ENCODE data around the gene POTEI. TPM values are rescaled to one million over a fixed set of nuclear protein-coding genes. Genes with fewer than 3 reads are reported as not detected.
"Not testable (repeated sequence)": the region's sequence is repeated elsewhere in the genome, so short reads cannot be mapped to it uniquely, and the experiment has no call there.

Gene POTEI
- total RNA-seq, 2 experiments from 2014 or later = not detected

- CTCF ChIA-PET, POLR2A ChIA-PET: not testable (repeated sequence)
Observed at GRCh38 chr2:130491073-130491472, 18.1 kb downstream of the POTEI start.

- CTCF ChIA-PET, POLR2A ChIA-PET: not testable (repeated sequence)
Observed at GRCh38 chr2:130455413-130455812, 53.7 kb downstream of the POTEI start.

GRCh38 chr2:130454712-130455083 lies 54.4 kb downstream of the POTEI start:
- CTCF ChIA-PET, POLR2A ChIA-PET: not testable (repeated sequence)

GRCh38 chr2:130453955-130454711 lies 55.0 kb downstream of the POTEI start:
- CTCF ChIA-PET, POLR2A ChIA-PET: not testable (repeated sequence)

- POLR2A ChIA-PET, CTCF ChIA-PET: not testable (repeated sequence)
Observed at GRCh38 chr2:130452897-130453296, 56.2 kb downstream of the POTEI start.

DNA sequence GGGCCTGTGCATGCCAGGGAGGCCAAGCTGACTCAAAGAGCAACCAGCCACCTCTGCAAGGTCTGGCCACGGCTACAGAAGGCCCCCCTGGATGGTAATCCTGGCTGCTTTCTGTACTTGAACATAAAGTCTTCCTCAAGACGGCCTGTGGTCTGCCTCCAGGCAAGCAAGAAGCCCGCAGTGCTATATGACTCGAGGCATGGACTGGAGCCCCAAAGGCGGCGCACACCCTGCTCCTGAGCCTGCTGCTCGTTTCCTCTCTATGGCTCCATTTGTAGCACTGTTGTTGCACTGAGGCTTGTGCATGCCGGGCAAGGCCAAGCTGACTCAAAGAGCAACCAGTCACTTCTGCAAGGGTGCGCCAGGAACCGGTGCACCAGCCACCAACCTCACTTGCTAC lies 57.3 kb downstream of the POTEI start:
- POLR2A ChIA-PET, CTCF ChIA-PET: not testable (repeated sequence)

- CTCF ChIA-PET, POLR2A ChIA-PET: not testable (repeated sequence)
Observed at GRCh38 chr2:130451278-130451677, 57.9 kb downstream of the POTEI start.

DNA sequence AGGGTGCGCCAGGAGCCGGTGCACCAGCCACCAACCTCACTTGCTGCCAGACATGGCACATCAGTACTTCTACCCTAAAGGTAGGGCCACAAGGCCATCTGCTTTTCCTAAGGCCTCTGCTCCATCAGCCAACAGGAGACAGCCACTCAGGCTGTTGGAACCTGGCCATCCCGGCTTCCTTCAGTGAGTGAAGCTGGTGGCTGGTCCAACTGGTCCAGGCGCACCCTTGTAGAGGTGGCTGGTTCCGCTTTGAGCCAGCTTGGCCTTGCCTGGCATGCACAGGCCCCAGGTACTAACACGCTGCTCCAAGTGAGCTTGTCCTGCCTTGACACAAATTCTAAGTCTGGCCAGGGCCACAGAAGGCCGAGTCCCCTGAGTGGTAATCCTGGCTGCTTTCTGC lies 58.8 kb downstream of the POTEI start:
- CTCF ChIA-PET, POLR2A ChIA-PET: not testable (repeated sequence)

DNA sequence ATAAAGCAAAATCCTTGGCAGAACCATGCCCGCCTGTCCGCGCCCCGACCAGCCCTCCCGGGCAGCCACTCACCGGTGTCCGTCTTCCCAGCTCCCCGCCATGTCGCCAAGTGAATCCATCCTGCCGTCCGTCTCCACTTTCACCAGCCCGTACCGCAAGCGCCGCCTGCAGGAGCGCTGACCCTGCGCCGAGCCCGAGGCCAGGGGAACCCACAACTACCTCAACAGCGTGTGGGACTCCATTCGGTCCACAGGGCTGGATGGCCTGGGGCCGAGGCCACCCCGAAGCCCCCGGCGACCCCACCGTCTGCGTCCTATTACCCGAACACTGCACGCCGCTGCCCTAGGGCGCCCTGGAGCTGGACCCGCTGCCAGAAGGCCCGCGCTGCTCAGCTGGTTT lies 81.5 kb downstream of the POTEI start:
- POLR2A ChIA-PET = not testable (repeated sequence)

DNA sequence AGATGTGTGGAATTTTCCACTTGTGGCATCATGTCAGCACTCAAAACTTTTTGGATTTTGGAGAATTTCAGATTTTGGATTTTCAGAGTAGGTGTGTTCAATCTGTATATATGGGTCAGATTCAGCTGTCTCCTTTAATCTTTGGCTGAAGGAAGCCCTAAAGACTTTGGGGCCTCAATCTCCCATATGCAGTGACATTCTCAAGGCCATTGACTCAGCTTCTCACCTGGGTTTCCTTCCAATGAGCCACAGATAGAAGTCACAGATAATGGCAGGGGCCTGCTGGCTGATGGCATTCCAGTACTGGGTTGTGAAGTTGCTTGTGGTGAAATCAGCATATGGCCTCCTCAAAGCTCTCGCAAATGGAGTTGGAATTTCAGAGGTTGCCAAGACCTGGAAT lies 90.3 kb downstream of the POTEI start:
- CTCF ChIA-PET = not testable (repeated sequence)

More for the DNA sequence above, 81.5 kb downstream of the POTEI start:
- CTCF ChIA-PET = not testable (repeated sequence)

DNA sequence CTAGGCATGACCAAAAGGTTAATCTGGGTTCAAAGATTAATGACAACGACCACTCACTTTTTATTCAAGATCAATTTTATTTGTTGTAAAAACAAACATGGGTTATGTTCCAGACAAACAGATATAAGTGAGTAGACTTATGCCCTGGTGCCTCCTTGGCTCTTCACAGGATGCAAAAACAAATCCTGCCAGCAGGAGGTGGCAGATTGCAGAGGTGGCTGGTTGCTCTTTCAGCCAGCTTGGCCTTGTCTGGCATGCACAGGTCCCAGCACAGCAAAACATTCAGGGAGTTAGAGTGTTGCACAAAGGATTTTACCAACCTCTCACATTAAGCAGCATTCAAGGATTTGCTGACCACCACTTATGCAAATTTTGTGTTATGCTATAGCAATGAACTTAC lies 92.4 kb downstream of the POTEI start:
- CTCF ChIA-PET, POLR2A ChIA-PET: not testable (repeated sequence)

More for the DNA sequence above, 90.3 kb downstream of the POTEI start:
- POLR2A ChIA-PET = not testable (repeated sequence)

Other genes with a start within 250 kb of the POTEI start
- gene IMP4, start 166.4 kb downstream of the POTEI start, total RNA-seq = 100 to 1,000 TPM; 238 to 240 TPM
- 10 to 100 TPM; 51.8 to 54.3 TPM for gene PTPN18, start 153.3 kb downstream of the POTEI start, total RNA-seq
- gene CFC1B, start 11.9 kb upstream of the POTEI start, total RNA-seq = not detected
- gene CFC1, start 90.2 kb upstream of the POTEI start, total RNA-seq = not detected
- not detected for gene POTEJ, start 102.1 kb upstream of the POTEI start, total RNA-seq
- not detected for gene GPR148, start 219.7 kb upstream of the POTEI start, total RNA-seq
- not detected for gene AMER3, start 246.2 kb upstream of the POTEI start, total RNA-seq